ENCODE data around the gene BRME1. TPM values are rescaled to one million over a fixed set of nuclear protein-coding genes. Genes with fewer than 3 reads are reported as not detected.

Gene BRME1
- total and polyA plus RNA-seq, 2 of the 13 experiments (the other 11 are each of a cell fraction or from before 2014, with no cell fraction given), result 0.74 to 1.5 TPM

DNA sequence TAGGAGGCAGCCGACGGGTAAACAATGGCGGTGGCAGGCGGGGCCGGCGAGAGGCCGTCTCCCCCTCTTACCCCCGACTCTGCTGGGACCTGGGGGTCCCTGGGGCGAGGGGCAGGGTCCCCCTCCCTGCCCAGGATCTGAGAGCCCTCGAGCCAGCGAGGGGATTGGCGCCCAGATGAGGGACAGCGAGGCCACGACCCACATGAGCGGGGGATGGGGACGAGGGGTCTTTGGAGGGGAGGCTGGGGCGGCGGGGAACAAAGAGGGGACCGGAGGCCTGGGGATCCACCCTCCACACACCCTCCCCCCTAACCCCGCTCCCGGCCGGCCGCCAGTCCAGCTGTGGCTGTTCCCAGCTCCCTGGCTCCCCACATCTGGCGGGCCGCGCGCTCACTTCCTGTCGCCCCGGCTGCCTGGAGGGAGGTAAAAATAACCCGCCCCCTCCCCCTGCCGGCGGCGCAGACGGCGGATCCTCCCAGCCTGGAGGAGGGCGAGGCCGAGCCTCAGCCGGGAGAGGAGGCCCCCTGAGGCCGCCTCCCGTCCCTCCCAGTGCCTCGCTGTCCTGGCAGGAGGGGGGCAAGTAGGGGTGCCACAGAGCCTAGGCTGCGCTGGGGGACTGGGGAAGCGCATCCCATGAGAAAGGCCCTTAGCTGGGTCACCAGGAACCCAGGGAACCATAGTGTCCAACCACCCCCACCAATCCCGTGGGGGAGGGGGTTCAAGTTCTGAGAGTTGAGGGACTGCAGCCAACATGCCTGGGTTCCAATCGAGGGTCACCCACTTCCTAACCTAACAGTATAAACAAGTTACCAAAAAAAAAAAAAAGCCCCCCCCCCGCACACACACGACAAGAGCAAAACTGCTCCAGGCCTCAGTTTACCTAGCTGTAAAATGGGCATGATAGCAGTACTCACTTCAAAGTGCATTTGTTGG, 58.2 kb downstream of the BRME1 start (continued):
- TF ChIP-seq, protein P1, sequence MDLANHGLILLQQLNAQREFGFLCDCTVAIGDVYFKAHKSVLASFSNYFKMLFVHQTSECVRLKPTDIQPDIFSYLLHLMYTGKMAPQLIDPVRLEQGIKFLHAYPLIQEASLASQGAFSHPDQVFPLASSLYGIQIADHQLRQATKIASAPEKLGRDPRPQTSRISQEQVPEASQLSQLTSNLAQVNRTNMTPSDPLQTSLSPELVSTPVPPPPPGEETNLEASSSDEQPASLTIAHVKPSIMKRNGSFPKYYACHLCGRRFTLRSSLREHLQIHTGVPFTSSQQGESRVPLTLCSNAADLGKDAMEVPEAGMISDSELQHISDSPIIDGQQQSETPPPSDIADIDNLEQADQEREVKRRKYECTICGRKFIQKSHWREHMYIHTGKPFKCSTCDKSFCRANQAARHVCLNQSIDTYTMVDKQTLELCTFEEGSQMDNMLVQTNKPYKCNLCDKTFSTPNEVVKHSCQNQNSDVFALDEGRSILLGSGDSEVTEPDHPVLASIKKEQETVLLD (CRISPR knock-in tag; IDR thresholded peaks at IDR 0.05; ENCODE audit: low read depth), result peak; percentile 55; the same call in 1 of the 2 replicates
- peak; percentile 93 for TF ChIP-seq ETV5 (CRISPR knock-in tag; IDR thresholded peaks at IDR 0.05; ENCODE audit: borderline replicate concordance)
- TF ChIP-seq, protein P2, sequence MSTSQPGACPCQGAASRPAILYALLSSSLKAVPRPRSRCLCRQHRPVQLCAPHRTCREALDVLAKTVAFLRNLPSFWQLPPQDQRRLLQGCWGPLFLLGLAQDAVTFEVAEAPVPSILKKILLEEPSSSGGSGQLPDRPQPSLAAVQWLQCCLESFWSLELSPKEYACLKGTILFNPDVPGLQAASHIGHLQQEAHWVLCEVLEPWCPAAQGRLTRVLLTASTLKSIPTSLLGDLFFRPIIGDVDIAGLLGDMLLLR (CRISPR knock-in tag; IDR thresholded peaks at IDR 0.05), result no peak
- TF ChIP-seq, protein P3, sequence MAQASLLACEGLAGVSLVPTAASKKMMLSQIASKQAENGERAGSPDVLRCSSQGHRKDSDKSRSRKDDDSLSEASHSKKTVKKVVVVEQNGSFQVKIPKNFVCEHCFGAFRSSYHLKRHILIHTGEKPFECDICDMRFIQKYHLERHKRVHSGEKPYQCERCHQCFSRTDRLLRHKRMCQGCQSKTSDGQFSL (CRISPR knock-in tag; IDR thresholded peaks at IDR 0.05), result no peak
- TF ChIP-seq, protein P4, sequence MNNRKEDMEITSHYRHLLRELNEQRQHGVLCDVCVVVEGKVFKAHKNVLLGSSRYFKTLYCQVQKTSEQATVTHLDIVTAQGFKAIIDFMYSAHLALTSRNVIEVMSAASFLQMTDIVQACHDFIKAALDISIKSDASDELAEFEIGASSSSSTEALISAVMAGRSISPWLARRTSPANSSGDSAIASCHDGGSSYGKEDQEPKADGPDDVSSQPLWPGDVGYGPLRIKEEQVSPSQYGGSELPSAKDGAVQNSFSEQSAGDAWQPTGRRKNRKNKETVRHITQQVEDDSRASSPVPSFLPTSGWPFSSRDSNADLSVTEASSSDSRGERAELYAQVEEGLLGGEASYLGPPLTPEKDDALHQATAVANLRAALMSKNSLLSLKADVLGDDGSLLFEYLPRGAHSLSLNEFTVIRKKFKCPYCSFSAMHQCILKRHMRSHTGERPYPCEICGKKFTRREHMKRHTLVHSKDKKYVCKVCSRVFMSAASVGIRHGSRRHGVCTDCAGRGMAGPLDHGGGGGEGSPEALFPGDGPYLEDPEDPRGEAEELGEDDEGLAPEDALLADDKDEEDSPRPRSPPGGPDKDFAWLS (CRISPR knock-in tag; IDR thresholded peaks at IDR 0.05; ENCODE audit: borderline replicate concordance), result peak; percentile 84
- no peak for TF ChIP-seq TMF1 (CRISPR knock-in tag; IDR thresholded peaks at IDR 0.05; ENCODE audit: low read depth)
- TF ChIP-seq, protein P5, sequence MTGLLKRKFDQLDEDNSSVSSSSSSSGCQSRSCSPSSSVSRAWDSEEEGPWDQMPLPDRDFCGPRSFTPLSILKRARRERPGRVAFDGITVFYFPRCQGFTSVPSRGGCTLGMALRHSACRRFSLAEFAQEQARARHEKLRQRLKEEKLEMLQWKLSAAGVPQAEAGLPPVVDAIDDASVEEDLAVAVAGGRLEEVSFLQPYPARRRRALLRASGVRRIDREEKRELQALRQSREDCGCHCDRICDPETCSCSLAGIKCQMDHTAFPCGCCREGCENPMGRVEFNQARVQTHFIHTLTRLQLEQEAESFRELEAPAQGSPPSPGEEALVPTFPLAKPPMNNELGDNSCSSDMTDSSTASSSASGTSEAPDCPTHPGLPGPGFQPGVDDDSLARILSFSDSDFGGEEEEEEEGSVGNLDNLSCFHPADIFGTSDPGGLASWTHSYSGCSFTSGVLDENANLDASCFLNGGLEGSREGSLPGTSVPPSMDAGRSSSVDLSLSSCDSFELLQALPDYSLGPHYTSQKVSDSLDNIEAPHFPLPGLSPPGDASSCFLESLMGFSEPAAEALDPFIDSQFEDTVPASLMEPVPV (CRISPR knock-in tag; IDR thresholded peaks at IDR 0.05), result no peak
- TF ChIP-seq NFYC (CRISPR knock-in tag; IDR thresholded peaks at IDR 0.05), result no peak
- TF ChIP-seq ZNF124 (CRISPR knock-in tag; IDR thresholded peaks at IDR 0.05), result no peak
- no peak for TF ChIP-seq SIN3B (IDR thresholded peaks at IDR 0.05; ENCODE audit: low read length)
- TF ChIP-seq ZNF263 (CRISPR knock-in tag; IDR thresholded peaks at IDR 0.05), result peak; percentile 75
- TF ChIP-seq GABPB1 (CRISPR knock-in tag; IDR thresholded peaks at IDR 0.05), result peak; percentile 90
- no peak for TF ChIP-seq KLF15 (CRISPR knock-in tag; IDR thresholded peaks at IDR 0.05; ENCODE audit: borderline replicate concordance)
- no peak for TF ChIP-seq CCAR2 (optimal IDR thresholded peaks at IDR 0.05; ENCODE audit: low read depth, low read length)
